Measurements from ENCODE around the gene CD74.

The CD74 gene

DNA sequence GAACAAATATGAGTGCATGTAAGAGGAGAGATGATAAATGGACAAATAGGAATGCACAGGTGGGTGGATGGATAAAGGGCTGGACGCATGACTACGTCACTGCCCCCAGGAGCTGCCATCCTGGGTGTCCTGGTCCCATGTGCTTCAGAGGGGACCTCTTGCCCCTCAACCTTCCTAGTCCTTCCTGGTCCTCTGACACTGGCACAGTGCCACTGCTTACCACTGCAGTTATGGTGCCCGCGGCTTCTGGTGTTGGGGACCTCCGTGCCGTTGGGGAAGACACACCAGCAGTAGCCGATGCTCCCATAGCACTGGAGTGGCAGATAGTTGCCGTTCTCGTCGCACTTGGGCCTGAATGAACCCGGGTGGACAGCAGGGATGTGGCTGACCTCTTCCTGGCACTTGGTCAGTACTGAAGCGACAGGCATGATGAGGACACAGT, 9.8 kb downstream of the CD74 start:
- POLR2A ChIA-PET: no interaction called here

DNA sequence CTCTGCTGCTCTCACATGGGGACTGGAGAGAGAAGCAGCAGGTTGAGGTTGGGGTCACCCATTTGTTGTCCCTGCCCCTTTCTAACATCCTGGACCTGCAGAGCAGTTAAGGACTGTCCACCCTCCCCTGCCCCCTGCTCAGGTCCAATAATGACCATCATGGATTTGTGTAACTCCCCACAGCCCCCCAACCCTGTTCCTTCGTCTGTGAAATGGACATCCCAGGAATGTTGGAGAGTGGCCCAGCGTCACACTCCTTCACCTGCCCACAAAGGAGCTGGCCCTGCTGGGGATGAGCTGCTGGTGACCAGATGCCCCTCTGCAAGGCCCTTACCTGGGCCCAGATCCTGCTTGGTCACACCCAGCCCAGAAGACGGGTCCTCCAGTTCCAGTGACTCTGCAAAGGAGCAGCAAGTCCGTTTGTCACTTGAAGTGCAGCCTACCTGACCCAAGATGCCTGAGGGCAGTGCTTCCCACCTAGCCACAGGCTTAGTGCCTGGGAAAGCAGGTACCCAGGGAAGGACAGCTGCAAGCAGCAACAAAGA, 10.4 kb downstream of the CD74 start:
- ChIA-PET CTCF (no interaction called here), POLR2A (no interaction called here)
- TF ChIP-seq, protein P1, sequence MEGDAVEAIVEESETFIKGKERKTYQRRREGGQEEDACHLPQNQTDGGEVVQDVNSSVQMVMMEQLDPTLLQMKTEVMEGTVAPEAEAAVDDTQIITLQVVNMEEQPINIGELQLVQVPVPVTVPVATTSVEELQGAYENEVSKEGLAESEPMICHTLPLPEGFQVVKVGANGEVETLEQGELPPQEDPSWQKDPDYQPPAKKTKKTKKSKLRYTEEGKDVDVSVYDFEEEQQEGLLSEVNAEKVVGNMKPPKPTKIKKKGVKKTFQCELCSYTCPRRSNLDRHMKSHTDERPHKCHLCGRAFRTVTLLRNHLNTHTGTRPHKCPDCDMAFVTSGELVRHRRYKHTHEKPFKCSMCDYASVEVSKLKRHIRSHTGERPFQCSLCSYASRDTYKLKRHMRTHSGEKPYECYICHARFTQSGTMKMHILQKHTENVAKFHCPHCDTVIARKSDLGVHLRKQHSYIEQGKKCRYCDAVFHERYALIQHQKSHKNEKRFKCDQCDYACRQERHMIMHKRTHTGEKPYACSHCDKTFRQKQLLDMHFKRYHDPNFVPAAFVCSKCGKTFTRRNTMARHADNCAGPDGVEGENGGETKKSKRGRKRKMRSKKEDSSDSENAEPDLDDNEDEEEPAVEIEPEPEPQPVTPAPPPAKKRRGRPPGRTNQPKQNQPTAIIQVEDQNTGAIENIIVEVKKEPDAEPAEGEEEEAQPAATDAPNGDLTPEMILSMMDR (IDR thresholded peaks at IDR 0.05; ENCODE audit: insufficient read depth, low read length, missing control alignments): no peak
- DNase-seq (ENCODE audit: low read depth, low spot score): no peak
- H3K4me3 ChIP-seq (ENCODE audit: low read depth, low read length): no peak overlapping the region

More for the DNA sequence above, 9.8 kb downstream of the CD74 start:
- no peak overlapping the region for H3K4me3 ChIP-seq (ENCODE audit: low read depth, low read length)
- TF ChIP-seq, protein P1 (IDR thresholded peaks at IDR 0.05; ENCODE audit: insufficient read depth, low read length, missing control alignments): no peak
- no peak for DNase-seq (ENCODE audit: low read depth, low spot score)
- CTCF ChIA-PET: no interaction called here

DNA sequence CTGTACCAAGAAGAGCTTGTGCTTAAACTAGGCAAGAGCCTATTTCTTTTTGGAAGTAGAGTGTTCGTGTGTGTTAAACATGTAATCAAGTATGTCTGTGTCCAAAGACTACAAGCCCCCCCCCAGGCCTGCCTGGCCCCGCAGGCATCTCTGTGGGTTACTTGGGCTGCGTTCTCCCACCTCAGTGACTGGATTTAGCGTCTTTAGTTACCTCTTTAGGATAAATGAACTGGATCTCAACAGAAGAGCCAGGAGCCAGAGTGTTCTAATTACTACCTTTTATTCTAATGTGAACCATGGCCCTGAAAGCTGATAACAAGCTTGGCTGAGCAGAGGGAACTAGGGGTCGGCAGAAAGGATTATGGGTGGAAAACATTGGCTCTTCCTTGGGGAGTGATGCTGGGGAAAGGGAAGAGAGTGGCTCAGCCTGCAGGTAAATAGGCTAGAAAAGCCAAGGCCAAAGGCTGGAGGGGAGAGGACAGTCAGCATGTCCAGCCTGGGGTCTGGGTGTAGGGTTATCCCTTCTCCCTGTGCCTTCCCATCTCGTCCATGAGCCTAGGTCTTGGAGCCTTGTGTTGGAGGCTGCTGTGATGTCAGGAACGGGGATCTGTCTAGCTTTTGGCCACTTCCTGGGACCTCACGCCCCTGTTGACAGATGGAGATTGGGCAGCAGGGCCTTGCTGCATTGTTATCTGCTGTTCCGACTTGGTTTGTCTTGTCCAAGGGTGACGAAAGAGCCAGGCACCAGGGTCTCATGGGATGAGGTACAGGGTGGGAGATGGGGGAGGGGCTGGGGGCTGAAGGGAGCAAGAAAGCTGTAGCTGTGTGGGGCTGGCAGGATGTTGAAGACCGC, 11.1 kb downstream of the CD74 start:
- CTCF ChIA-PET: no interaction called here
- no peak overlapping the region for H3K4me3 ChIP-seq (ENCODE audit: low read depth, low read length)
- DNase-seq (ENCODE audit: low read depth, low spot score): no peak
- TF ChIP-seq, protein P1 (IDR thresholded peaks at IDR 0.05; ENCODE audit: insufficient read depth, low read length, missing control alignments): no peak
- POLR2A ChIA-PET: no interaction called here

DNA sequence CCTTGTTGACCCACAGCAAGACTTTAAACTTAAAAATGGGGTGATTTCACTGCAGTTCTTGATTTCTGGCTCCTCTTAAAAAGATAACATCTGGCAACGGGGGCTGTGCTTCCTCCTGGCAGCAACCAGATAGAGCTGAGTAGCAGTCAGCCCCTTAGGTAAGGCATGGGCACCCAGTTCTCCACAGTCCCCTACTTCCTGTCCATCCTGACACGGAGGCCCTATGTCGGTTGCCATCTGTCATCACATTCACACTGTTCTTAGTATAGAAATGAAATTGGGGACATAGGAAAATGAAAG, 11.7 kb downstream of the CD74 start:
- no peak for DNase-seq (ENCODE audit: low read depth, low spot score)
- TF ChIP-seq, protein P1 (IDR thresholded peaks at IDR 0.05; ENCODE audit: insufficient read depth, low read length, missing control alignments): no peak
- H3K4me3 ChIP-seq (ENCODE audit: low read depth, low read length): no peak overlapping the region
- ChIA-PET CTCF (interaction anchor here (0.6 kb wide), 1 partner anchor 16 kb away, joined by 3 read pairs; no protein-coding TSS in a partner anchor), POLR2A (no interaction called here)

DNA sequence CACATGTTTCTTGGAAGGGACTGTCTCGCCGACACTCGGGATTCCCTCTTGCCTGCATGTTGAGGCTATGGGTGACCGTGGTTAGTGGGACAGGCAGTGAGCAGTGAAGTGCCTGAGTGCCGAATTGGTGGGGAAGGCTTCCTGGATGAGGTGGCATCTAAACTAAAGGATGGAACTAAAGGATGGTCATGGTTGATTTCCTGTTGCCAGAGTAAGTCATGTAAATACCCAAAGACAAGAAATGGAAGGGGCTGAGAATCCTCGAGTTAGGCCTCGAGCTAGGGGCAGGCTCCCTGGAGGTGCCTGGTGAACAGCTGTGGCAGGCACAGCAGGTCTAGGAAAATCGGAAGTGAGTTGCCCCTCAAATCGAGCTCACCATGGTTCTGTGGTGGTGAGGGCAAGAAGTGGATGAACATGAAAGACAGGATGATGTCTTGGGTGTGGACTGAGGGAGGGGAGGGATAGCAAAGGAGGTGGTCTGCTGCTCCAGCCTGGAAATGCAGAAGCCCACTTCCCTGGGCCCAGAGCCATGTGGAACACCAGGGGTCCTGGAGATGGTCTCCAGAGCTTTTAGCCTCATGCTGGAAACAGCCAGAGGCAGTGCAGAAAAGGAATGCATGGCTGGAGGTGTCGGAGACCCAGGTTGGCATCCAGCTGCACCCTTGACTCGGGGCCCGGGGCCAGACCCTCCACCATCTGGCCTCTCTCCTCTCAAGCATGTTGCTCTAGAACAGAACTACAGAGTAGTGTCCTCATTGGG, 12.2 kb downstream of the CD74 start:
- no peak for DNase-seq (ENCODE audit: low read depth, low spot score)
- POLR2A ChIA-PET: interaction anchor here (0.6 kb wide), 1 partner anchor 49 kb away, joined by 4 read pairs; the partner anchor contains the start of gene RPS14
- TF ChIP-seq, protein P1 (IDR thresholded peaks at IDR 0.05; ENCODE audit: insufficient read depth, low read length, missing control alignments): no peak
- no peak overlapping the region for H3K4me3 ChIP-seq (ENCODE audit: low read depth, low read length)
- CTCF ChIA-PET: interaction anchor here (0.6 to 1.6 kb wide), 2 partner anchors 15 to 129 kb away, joined by 3 to 5 read pairs; no protein-coding TSS in a partner anchor
